ENCODE measurements around the gene GAGE10. TPM values are rescaled to one million over a fixed set of nuclear protein-coding genes. Genes with fewer than 3 reads are reported as not detected.
"Not testable (repeated sequence)": the region's sequence is repeated elsewhere in the genome, so short reads cannot be mapped to it uniquely, and the experiment has no call there.

Gene GAGE10
- total RNA-seq, 2 experiments from 2014 or later, result not detected

DNA sequence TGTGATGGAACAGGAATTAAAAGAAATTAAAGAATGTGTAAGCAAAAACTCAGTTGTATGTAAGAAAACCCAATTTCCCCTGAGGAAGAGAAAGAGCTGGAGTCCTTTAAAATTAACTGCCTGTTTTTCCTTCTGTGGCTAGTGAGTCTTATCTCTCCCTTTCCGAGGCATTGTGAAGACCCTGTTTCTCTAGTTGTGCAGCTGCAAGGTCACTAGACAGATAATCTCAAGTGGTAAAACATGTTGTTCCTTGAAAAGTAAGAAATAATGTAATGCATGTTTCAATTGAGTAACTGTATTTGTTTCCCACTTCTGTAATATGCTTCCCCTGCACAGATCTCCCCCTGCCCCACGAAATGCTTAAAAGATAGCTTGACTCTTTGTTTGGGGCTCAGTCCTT, 4.3 kb downstream of the GAGE10 start:
- H3K27me3 Mint-ChIP-seq (ENCODE audit: low read depth); DNase-seq; H3K9me3 Mint-ChIP-seq; H3K4me3 Mint-ChIP-seq; H3K27ac Mint-ChIP-seq; intact Hi-C loops (cut with micrococcal nuclease); H3K36me3 Mint-ChIP-seq (ENCODE audit: low read depth): not testable (repeated sequence)
- H3K4me1 Mint-ChIP-seq (ENCODE audit: low read depth), result peaks cover 17% of the 10 kb centered on the region
- CTCF ChIA-PET, result interaction anchor here (0.6 to 3.3 kb wide), 2 partner anchors 16 to 896 kb away, joined by 4 to 17 read pairs; no protein-coding TSS in a partner anchor

GRCh38 chrX:49308604-49309269, 5.3 kb downstream of the GAGE10 start:
- H3K9me3 Mint-ChIP-seq, result no peaks in the 10 kb centered on the region
- no peaks in the 10 kb centered on the region for H3K36me3 Mint-ChIP-seq (ENCODE audit: low read depth)
- no peaks in the 10 kb centered on the region for H3K27me3 Mint-ChIP-seq (ENCODE audit: low read depth)
- CTCF ChIA-PET, result interaction anchor here (3.3 kb wide), 1 partner anchor 17 kb away, joined by 17 read pairs; no protein-coding TSS in a partner anchor
- H3K4me3 Mint-ChIP-seq, result peak overlapping the region; percentile 64
- peaks cover 17% of the 10 kb centered on the region for H3K4me1 Mint-ChIP-seq (ENCODE audit: low read depth)
- peak overlapping the region; percentile 82 for H3K27ac Mint-ChIP-seq
- intact Hi-C loops (cut with micrococcal nuclease), result no loop called here
- DNase-seq, result peak; percentile 33

DNA sequence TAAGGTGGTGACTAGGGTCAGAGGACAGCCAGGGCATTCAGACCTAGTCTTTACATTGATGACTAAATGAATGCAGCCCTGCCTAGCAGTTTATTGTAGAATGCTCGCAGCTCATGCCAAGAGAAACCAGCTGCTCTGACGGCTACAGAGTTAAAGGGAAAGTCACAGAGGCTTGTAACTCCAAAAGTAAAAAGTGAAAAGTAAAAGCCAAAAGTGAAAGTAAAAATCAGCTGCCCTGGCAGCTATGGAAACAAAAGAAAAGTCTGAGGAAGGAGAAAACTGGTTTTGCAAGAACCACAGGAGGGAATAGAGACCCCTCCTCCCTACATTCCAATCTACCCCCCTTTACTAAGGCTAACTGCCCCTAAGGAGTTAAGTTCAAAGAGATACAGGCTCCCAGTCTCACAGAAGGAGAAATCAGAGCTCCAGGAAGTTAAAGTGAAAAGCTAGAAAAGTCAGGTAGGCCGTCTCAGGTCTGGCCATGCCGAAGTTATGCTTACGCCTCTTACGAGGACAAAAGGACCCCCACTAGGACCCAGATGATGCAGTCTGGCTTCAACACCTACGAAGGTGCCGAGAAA, 6.0 kb downstream of the GAGE10 start:
- CTCF ChIA-PET, result interaction anchor here (0.7 to 3.3 kb wide), 2 partner anchors 17 to 33 kb away, joined by 3 to 17 read pairs; no protein-coding TSS in a partner anchor
- Mint-ChIP-seq H3K27ac (peak overlapping the region; percentile 82), H3K4me3 (peak overlapping the region; percentile 64), H3K27me3 (ENCODE audit: low read depth) (no peaks in the 10 kb centered on the region), H3K4me1 (ENCODE audit: low read depth) (peaks cover 17% of the 10 kb centered on the region), H3K9me3 (no peaks in the 10 kb centered on the region), H3K36me3 (ENCODE audit: low read depth) (no peaks in the 10 kb centered on the region)
- peak; percentile 43 for DNase-seq
- intact Hi-C loops (cut with micrococcal nuclease), result no loop called here

- no peak overlapping the region for H3K27ac Mint-ChIP-seq
- no peaks in the 10 kb centered on the region for H3K36me3 Mint-ChIP-seq (ENCODE audit: low read depth)
- H3K9me3 Mint-ChIP-seq, result no peaks in the 10 kb centered on the region
- intact Hi-C loops (cut with micrococcal nuclease), result no loop called here
- H3K4me1 Mint-ChIP-seq (ENCODE audit: low read depth), result peaks cover 17% of the 10 kb centered on the region
- no peaks in the 10 kb centered on the region for H3K27me3 Mint-ChIP-seq (ENCODE audit: low read depth)
- H3K4me3 Mint-ChIP-seq, result no peak overlapping the region
- CTCF ChIA-PET, result interaction anchor here (3.3 kb wide), 1 partner anchor 18 kb away, joined by 17 read pairs; no protein-coding TSS in a partner anchor
- DNase-seq, result no peak
These were observed 6.9 kb downstream of the GAGE10 start for GRCh38 chrX:49310371-49310770.

- Mint-ChIP-seq H3K4me1 (ENCODE audit: low read depth) (peaks cover 17% of the 10 kb centered on the region), H3K27ac (no peak overlapping the region), H3K9me3 (no peaks in the 10 kb centered on the region), H3K4me3 (no peak overlapping the region), H3K27me3 (ENCODE audit: low read depth) (no peaks in the 10 kb centered on the region), H3K36me3 (ENCODE audit: low read depth) (no peaks in the 10 kb centered on the region)
- no peak for DNase-seq
- intact Hi-C loops (cut with micrococcal nuclease), result no loop called here
- CTCF ChIA-PET, result interaction anchor here (0.7 kb wide), 1 partner anchor 26 kb away, joined by 3 read pairs; no protein-coding TSS in a partner anchor
These were observed 8.7 kb downstream of the GAGE10 start for GRCh38 chrX:49312176-49312575.

DNA sequence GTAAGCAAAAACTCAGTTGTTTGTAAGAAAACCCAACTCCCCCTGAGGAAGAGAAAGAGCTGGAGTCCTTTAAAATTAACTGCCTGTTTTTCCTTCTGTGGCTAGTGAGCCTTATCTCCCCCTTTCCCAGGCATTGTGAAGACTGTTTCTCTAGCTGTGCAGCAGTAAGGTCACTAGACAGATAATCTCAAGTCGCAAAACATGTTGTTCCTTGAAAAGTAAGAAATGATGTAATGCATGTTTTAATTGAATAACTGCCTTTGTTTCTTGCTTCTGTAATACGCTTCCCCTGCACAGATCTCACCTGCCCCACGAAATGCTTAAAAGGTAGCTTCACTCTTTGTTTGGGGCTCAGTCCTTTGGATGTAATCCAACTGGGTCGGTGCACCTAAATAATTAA, 12.6 kb downstream of the GAGE10 start:
- no peak for DNase-seq
- Mint-ChIP-seq H3K36me3 (ENCODE audit: low read depth) (no peaks in the 10 kb centered on the region), H3K27ac (no peak overlapping the region), H3K9me3 (no peaks in the 10 kb centered on the region), H3K27me3 (ENCODE audit: low read depth) (no peaks in the 10 kb centered on the region), H3K4me1 (ENCODE audit: low read depth) (no peaks in the 10 kb centered on the region), H3K4me3 (no peak overlapping the region)
- CTCF ChIA-PET, result no interaction called here
- intact Hi-C loops (cut with micrococcal nuclease), result no loop called here

GRCh38 chrX:49321737-49322136, 18.3 kb downstream of the GAGE10 start, which contains the start of gene GAGE12J:
TSS of gene GAGE12J (plus strand) at chrX:49322037. CDS start at chrX:49323194, 1,157 bp downstream.
- H3K4me3 Mint-ChIP-seq; H3K4me1 Mint-ChIP-seq (ENCODE audit: low read depth); H3K27ac Mint-ChIP-seq; CTCF ChIA-PET; intact Hi-C loops (cut with micrococcal nuclease); H3K27me3 Mint-ChIP-seq (ENCODE audit: low read depth); H3K36me3 Mint-ChIP-seq (ENCODE audit: low read depth); H3K9me3 Mint-ChIP-seq; DNase-seq: not testable (repeated sequence)

GRCh38 chrX:49322266-49322665, 18.8 kb downstream of the GAGE10 start:
- not testable (repeated sequence) for H3K4me1 Mint-ChIP-seq (ENCODE audit: low read depth); H3K36me3 Mint-ChIP-seq (ENCODE audit: low read depth); H3K9me3 Mint-ChIP-seq

DNA sequence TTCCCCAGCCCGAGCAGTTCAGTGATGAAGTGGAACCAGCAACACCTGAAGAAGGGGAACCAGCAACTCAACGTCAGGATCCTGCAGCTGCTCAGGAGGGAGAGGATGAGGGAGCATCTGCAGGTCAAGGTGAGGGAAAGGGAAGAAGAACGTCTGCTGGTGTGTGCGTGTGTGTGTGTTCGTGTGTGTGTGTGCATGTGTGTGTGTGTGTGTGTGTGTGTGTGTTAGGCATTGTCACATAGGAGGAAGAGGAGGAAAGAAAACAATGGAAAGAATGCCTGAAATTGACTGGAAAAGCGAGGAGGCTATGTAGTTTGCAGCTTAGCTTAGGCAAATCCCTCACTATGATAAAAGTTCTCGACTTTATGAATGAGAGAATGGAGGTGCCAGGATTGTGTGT, 20.3 kb downstream of the GAGE10 start:
- H3K27ac Mint-ChIP-seq; H3K9me3 Mint-ChIP-seq; H3K4me3 Mint-ChIP-seq; DNase-seq; H3K27me3 Mint-ChIP-seq (ENCODE audit: low read depth); CTCF ChIA-PET; H3K36me3 Mint-ChIP-seq (ENCODE audit: low read depth); H3K4me1 Mint-ChIP-seq (ENCODE audit: low read depth); intact Hi-C loops (cut with micrococcal nuclease): not testable (repeated sequence)

More at GRCh38 chrX:49322266-49322665, 18.8 kb downstream of the GAGE10 start:
- H3K27ac Mint-ChIP-seq; DNase-seq; H3K4me3 Mint-ChIP-seq; CTCF ChIA-PET; intact Hi-C loops (cut with micrococcal nuclease); H3K27me3 Mint-ChIP-seq (ENCODE audit: low read depth): not testable (repeated sequence)

DNA sequence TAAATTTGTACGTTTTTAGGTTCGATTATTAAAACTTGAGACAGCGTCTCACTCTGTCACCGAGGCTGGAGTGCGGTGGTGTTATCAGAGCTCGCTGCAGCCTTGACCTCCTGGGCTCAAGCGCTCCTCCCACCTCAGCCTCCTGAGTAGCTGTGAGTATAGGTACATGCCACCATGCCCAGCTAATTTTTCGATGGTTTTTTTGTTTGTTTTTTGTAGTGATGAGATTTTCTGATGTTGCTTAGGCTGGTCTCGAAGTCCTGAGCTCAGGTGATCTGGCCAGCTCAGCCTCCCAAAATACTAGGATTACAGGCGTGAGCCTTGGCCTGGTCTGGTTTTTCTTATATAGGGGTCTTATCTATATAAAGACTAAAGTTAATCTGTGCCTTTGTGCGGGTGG, 27.0 kb downstream of the GAGE10 start:
- H3K4me1 Mint-ChIP-seq (ENCODE audit: low read depth); CTCF ChIA-PET; H3K27ac Mint-ChIP-seq; H3K4me3 Mint-ChIP-seq; H3K27me3 Mint-ChIP-seq (ENCODE audit: low read depth); DNase-seq; intact Hi-C loops (cut with micrococcal nuclease); H3K36me3 Mint-ChIP-seq (ENCODE audit: low read depth); H3K9me3 Mint-ChIP-seq: not testable (repeated sequence)

DNA sequence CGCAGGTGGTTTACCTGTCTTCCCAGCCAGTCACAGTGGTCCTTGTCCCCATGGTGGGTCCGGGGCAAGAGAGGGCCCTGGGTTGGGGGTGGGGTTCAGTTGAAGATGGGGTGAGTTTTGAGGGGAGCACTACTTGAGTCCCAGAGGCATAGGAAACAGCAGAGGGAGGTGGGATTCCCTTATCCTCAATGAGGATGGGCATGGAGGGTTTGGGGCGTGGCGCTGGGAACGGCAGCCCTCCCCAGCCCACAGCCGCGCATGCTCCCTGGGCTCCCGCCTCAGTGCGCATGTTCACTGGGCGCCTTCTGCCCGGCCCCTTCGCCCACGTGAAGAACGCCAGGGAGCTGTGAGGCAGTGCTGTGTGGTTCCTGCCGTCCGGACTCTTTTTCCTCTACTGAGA, 27.8 kb downstream of the GAGE10 start, which contains the start of gene GAGE13:
TSS of gene GAGE13 (plus strand) at position 301 of the 400 bp plus-strand sequence. CDS start 1,156 bp downstream, outside the sequence.
- H3K27ac Mint-ChIP-seq; H3K9me3 Mint-ChIP-seq; intact Hi-C loops (cut with micrococcal nuclease); CTCF ChIA-PET; H3K4me1 Mint-ChIP-seq (ENCODE audit: low read depth); H3K27me3 Mint-ChIP-seq (ENCODE audit: low read depth); H3K4me3 Mint-ChIP-seq; H3K36me3 Mint-ChIP-seq (ENCODE audit: low read depth); DNase-seq: not testable (repeated sequence)

DNA sequence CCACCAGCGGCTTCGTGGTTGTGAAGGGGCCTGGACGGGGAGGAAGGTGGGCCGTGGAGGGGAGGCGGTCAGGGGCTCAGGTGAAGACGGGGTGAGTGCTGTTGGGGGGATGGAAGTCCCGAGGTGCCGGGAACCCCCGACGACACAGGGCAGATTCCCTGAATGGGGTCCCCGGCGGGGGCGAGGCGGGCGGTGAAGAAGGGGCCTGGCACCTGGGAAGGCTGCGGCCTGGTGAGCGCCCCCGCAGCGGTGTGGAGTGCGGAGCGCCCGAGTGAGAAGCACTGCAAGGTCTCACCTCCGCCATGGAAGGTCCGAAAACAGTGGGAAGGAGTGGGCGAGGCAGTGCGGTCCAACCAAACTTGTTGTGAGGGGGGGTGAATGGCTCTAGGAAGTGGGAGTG, 28.4 kb downstream of the GAGE10 start:
- H3K27ac Mint-ChIP-seq; DNase-seq; CTCF ChIA-PET; H3K4me3 Mint-ChIP-seq; H3K27me3 Mint-ChIP-seq (ENCODE audit: low read depth); H3K4me1 Mint-ChIP-seq (ENCODE audit: low read depth); H3K36me3 Mint-ChIP-seq (ENCODE audit: low read depth); intact Hi-C loops (cut with micrococcal nuclease); H3K9me3 Mint-ChIP-seq: not testable (repeated sequence)

- H3K27me3 Mint-ChIP-seq (ENCODE audit: low read depth); CTCF ChIA-PET; H3K4me1 Mint-ChIP-seq (ENCODE audit: low read depth); H3K4me3 Mint-ChIP-seq; intact Hi-C loops (cut with micrococcal nuclease); H3K36me3 Mint-ChIP-seq (ENCODE audit: low read depth); H3K9me3 Mint-ChIP-seq; DNase-seq; H3K27ac Mint-ChIP-seq: not testable (repeated sequence)
These were observed 38.0 kb downstream of the GAGE10 start for GRCh38 chrX:49341449-49341848.
